Thymus (tissue), 11 donors: ENCODE results near the gene WDR31. TPM values are rescaled to one million over a fixed set of nuclear protein-coding genes. Genes with fewer than 3 reads are reported as not detected.
A peak's percentile ranks its signal among the peaks of the same experiment; 100 is the strongest.

Source experiments
- DNase-seq, 9 donors: peaks; one replicate each; pipeline ENCODE4 v3.0.0-alpha.2; 2013; ENCODE audit warnings: low spot score in 9 of 9, low read depth in 6 of 9, missing footprints in 1 of 9
- H3K27ac ChIP-seq, 2 donors: one replicate each; pipeline ENCODE4 v1.5.1; 2013; ENCODE audit warnings: control low read depth in 1 of 2, low read depth in 1 of 2, low read length in 1 of 2, mild to moderate bottlenecking in 1 of 2, moderate library complexity in 1 of 2
- H3K27me3 ChIP-seq, 2 donors: one replicate each; pipeline ENCODE4 v1.5.1; 2013; ENCODE audit warnings: low read length in 1 of 2; ENCODE audit not compliant: control insufficient read depth in 2 of 2, insufficient read depth in 1 of 2
- H3K36me3 ChIP-seq, 2 donors: one replicate each; pipeline ENCODE4 v1.5.1; 2013; ENCODE audit warnings: low read length in 1 of 2, mild to moderate bottlenecking in 1 of 2, moderate library complexity in 1 of 2; ENCODE audit not compliant: control insufficient read depth in 2 of 2, insufficient read depth in 2 of 2
- H3K4me1 ChIP-seq, 2 donors: one replicate each; pipeline ENCODE4 v1.5.1; 2013; ENCODE audit warnings: low read length in 2 of 2; ENCODE audit not compliant: control insufficient read depth in 2 of 2, insufficient read depth in 2 of 2
- H3K4me3 ChIP-seq, 2 donors: one replicate each; pipeline ENCODE4 v1.5.1; 2013; ENCODE audit warnings: low read length in 2 of 2, control low read depth in 1 of 2, mild to moderate bottlenecking in 1 of 2
- H3K9me3 ChIP-seq, 2 donors: one replicate each; pipeline ENCODE4 v1.5.1; 2013; ENCODE audit warnings: low read length in 1 of 2, mild to moderate bottlenecking in 1 of 2; ENCODE audit not compliant: control insufficient read depth in 2 of 2, insufficient read depth in 1 of 2
- WGBS: extraction: QIAGEN DNeasy Blood & Tissue Kit; methylation state at CpG from one replicate; pipeline ENCODE4 v1.1.7; 2013; 5-methylcytosine and 5-hydroxymethylcytosine counted together
- polyA plus RNA-seq: library from polyadenylated mRNA; stranded (reverse); fragments of 200-250 nt; gene quantifications from one replicate; pipeline ENCODE4 v1.2.3, GENCODE V29; 2013
- total RNA-seq: library from RNA; stranded (reverse); fragments of 120-200 nt; gene quantifications from one replicate; pipeline ENCODE4 v1.2.4, GENCODE V29; 2013
- donor health status: healthy.

Gene WDR31
- total and polyA plus RNA-seq, 2 donors: 0.76 to 1.3 TPM

- Histone ChIP-seq H3K4me3 (no peak overlapping the region), H3K36me3 (no peaks in the 10 kb centered on the region), H3K9me3 (no peaks in the 10 kb centered on the region), H3K27ac (no peak overlapping the region), H3K27me3 (no peaks in the 10 kb centered on the region), H3K4me1 (no peaks in the 10 kb centered on the region)
- WGBS: 96% methylated on average over 3 of the region's 3 CpGs
- DNase-seq: no peak
Observed at GRCh38 chr9:113320051-113320450, 20.0 kb downstream of the WDR31 start.

GRCh38 chr9:113319054-113319453 lies 21.0 kb downstream of the WDR31 start:
- no peak for DNase-seq
- H3K9me3 ChIP-seq: no peaks in the 10 kb centered on the region
- WGBS: 97% methylated on average over 2 of the region's 2 CpGs
- no peaks in the 10 kb centered on the region for H3K36me3 ChIP-seq
- H3K27me3 ChIP-seq: no peaks in the 10 kb centered on the region
- H3K4me1 ChIP-seq: no peaks in the 10 kb centered on the region
- no peak overlapping the region for H3K4me3 ChIP-seq
- no peak overlapping the region for H3K27ac ChIP-seq

GRCh38 chr9:113317777-113318176 lies 22.3 kb downstream of the WDR31 start:
- no peak overlapping the region for H3K27ac ChIP-seq
- no peaks in the 10 kb centered on the region for H3K9me3 ChIP-seq
- no peak overlapping the region for H3K4me3 ChIP-seq
- DNase-seq: no peak
- no peaks in the 10 kb centered on the region for H3K27me3 ChIP-seq
- no peaks in the 10 kb centered on the region for H3K4me1 ChIP-seq
- 93% methylated on average over 2 of the region's 2 CpGs for WGBS
- no peaks in the 10 kb centered on the region for H3K36me3 ChIP-seq

GRCh38 chr9:113316030-113316429 lies 24.0 kb downstream of the WDR31 start:
- H3K36me3 ChIP-seq: no peaks in the 10 kb centered on the region
- no peak for DNase-seq
- H3K9me3 ChIP-seq: no peaks in the 10 kb centered on the region
- WGBS: 98% methylated on average over 4 of the region's 4 CpGs
- no peaks in the 10 kb centered on the region for H3K27me3 ChIP-seq
- H3K4me1 ChIP-seq: no peaks in the 10 kb centered on the region
- no peak overlapping the region for H3K27ac ChIP-seq
- H3K4me3 ChIP-seq: no peak overlapping the region

GRCh38 chr9:113315231-113315630 lies 24.8 kb downstream of the WDR31 start:
- no peaks in the 10 kb centered on the region for H3K27me3 ChIP-seq
- H3K9me3 ChIP-seq: no peaks in the 10 kb centered on the region
- no peak overlapping the region for H3K4me3 ChIP-seq
- no peaks in the 10 kb centered on the region for H3K36me3 ChIP-seq
- H3K27ac ChIP-seq: no peak overlapping the region
- H3K4me1 ChIP-seq: no peaks in the 10 kb centered on the region
- DNase-seq: no peak

- Histone ChIP-seq H3K4me1 (no peaks in the 10 kb centered on the region), H3K27ac (no peak overlapping the region), H3K9me3 (no peaks in the 10 kb centered on the region), H3K4me3 (no peak overlapping the region), H3K36me3 (no peaks in the 10 kb centered on the region), H3K27me3 (no peaks in the 10 kb centered on the region)
- no peak for DNase-seq
- 95% methylated on average over 5 of the region's 5 CpGs for WGBS
Observed at GRCh38 chr9:113313261-113313660, 26.8 kb downstream of the WDR31 start.

GRCh38 chr9:113311961-113312360 lies 28.1 kb downstream of the WDR31 start:
- H3K4me1 ChIP-seq: no peaks in the 10 kb centered on the region
- H3K9me3 ChIP-seq: no peaks in the 10 kb centered on the region
- H3K27ac ChIP-seq: no peak overlapping the region
- no peak overlapping the region for H3K4me3 ChIP-seq
- no peaks in the 10 kb centered on the region for H3K27me3 ChIP-seq
- no peaks in the 10 kb centered on the region for H3K36me3 ChIP-seq
- no peak for DNase-seq
- WGBS: 95% methylated on average over 3 of the region's 3 CpGs

GRCh38 chr9:113310538-113310937 lies 29.5 kb downstream of the WDR31 start:
- Histone ChIP-seq H3K9me3 (no peaks in the 10 kb centered on the region), H3K36me3 (no peaks in the 10 kb centered on the region), H3K27ac (no peak overlapping the region), H3K4me3 (no peak overlapping the region), H3K27me3 (no peaks in the 10 kb centered on the region), H3K4me1 (no peaks in the 10 kb centered on the region)
- DNase-seq: no peak
- WGBS: 97% methylated on average over 3 of the region's 3 CpGs

GRCh38 chr9:113309204-113309813 lies 30.8 kb downstream of the WDR31 start:
- Histone ChIP-seq H3K27me3 (no peaks in the 10 kb centered on the region), H3K4me1 (no peaks in the 10 kb centered on the region), H3K4me3 (no peak overlapping the region), H3K27ac (no peak overlapping the region), H3K9me3 (no peaks in the 10 kb centered on the region), H3K36me3 (no peaks in the 10 kb centered on the region)
- peak in 5 of 9 donors; percentile 3 to 46 (median 22) for DNase-seq
- WGBS: 14% methylated on average over 2 of the region's 2 CpGs
